Measurements from ENCODE around the gene SRRT.

The SRRT gene

GRCh38 chr7:100856871-100857282 is 18.0 kb upstream of the SRRT start:
- no peak for DNase-seq

- no peak for DNase-seq
Observed at GRCh38 chr7:100859856-100860255, 15.0 kb upstream of the SRRT start.

DNA sequence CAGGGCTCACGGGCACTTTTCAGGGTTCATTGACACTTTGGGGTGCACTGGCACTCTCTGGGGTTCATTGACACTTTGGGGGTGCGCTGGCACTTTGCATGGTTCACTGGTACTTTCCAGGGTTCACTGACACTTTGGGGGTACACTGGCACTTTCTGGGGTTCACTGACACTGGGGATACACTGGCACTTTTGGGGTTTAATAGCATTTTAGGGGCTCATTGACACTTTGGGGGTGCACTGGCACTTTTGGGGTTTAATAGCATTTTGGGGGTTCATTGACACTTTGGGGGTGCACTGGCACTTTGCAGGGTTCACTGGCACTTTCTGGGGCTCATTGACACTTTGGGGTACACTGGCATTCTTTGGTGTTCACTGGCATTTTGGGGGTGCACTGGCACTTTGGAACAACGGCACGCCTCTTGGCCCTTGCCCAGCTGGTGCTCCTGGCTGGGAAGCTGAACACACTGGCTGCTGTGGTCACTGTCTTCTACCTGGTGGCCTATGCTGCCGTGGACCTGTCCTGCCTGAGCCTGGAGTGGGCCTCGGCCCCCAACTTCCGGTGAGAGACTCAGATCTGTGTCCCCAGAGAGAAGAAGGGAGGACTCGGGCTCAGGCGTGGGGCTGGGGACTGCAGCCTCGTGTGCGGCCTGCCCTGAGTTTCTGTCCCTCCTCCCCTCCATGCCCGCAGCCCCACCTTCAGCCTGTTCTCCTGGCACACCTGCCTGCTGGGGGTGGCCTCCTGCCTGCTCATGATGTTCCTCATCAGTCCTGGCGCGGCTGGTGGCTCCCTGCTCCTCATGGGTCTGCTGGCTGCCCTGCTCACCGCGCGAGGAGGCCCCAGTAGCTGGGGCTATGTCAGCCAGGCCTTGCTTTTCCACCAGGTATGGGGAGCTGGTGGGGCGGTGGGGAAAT is 13.9 kb upstream of the SRRT start:
- no peak for DNase-seq

DNA sequence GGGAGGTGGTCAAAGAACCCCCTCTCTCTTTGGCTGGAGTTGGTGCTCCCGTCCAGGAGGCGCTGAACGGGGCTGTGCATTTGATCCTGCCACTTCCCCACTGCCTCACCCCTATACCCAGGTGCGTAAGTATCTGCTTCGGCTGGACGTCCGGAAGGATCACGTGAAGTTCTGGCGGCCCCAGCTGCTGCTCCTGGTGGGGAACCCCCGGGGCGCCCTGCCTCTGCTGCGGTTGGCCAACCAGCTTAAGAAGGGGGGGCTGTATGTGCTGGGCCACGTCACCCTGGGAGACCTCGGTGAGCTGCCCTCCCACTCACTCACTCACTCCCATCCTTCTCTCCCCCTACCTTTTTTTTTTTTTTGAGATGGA is 13.3 kb upstream of the SRRT start:
- no peak for DNase-seq

- peak; percentile 94 for DNase-seq
Observed at GRCh38 chr7:100863406-100863950, 11.4 kb upstream of the SRRT start.

- DNase-seq = no peak
Observed at GRCh38 chr7:100864263-100864845, 10.5 kb upstream of the SRRT start.

DNA sequence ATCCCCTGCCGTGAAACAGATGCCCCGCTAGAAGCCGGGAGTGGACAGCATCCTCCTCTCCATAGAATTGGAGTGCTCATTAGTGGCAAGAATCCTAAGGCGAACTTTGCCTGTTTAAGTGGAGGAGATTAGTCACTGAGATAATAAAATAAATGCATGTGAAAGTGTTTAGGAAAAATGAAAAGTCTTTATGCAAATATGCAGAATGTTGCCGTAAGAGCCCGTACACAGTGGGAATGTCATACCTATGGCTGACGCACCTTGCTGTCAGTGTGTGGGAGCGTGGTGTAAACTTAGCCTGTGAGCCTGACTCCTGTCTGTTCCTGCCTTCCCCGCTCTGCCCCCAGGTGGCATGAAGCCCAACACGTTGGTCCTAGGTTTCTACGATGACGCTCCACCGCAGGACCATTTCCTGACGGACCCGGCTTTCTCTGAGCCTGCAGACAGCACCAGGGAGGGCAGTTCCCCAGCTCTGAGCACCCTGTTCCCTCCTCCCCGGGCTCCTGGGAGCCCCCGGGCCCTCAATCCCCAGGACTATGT is 9.5 kb upstream of the SRRT start:
- peak; percentile 20 for DNase-seq

DNA sequence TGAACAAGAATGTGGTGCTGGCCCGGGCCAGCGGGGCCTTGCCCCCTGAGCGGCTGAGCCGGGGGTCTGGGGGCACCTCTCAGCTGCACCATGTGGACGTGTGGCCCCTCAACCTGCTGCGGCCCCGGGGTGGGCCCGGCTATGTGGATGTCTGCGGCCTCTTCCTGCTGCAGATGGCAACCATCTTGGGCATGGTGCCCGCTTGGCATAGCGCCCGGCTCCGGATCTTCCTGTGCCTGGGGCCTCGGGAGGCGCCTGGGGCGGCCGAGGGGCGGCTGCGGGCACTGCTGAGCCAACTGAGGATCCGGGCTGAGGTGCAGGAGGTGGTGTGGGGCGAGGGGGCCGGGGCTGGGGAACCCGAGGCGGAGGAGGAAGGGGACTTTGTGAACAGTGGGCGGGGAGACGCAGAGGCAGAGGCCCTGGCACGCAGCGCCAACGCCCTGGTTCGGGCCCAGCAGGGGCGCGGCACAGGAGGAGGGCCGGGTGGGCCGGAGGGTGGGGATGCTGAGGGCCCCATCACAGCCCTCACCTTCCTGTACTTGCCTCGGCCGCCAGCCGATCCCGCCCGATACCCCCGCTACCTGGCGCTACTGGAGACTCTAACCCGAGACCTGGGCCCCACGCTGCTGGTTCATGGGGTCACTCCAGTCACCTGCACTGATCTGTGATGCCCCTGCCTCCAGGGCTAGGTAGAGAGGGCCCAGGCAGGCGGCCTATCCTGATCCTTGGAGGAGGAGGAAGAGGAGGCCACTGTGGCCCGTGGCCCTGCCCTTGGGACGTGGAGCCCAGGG is 8.8 kb upstream of the SRRT start:
- DNase-seq = peak; percentile 56

DNA sequence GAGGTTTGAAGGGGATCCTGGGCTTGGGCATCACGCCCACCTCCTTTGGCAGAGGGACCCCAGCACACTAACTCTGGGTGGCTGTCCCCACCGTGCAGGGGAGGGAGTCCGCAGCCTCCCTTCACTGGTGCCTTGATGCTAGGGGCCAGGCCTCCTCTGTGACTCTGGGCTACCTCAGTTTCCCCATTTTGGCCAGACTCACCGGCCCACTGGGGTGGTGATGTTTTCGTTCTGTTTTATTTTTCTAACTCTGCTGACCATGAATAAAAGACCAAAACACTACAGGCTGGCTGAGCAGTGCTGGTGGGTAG is 8.2 kb upstream of the SRRT start:
- DNase-seq = no peak

GRCh38 chr7:100867040-100867775 is 7.7 kb upstream of the SRRT start, which contains the start of gene TRIP6:
Gene TRIP6 (plus strand): TSS chr7:100867387. CDS start chr7:100867498, 111 bp downstream.
- no peak for DNase-seq

DNA sequence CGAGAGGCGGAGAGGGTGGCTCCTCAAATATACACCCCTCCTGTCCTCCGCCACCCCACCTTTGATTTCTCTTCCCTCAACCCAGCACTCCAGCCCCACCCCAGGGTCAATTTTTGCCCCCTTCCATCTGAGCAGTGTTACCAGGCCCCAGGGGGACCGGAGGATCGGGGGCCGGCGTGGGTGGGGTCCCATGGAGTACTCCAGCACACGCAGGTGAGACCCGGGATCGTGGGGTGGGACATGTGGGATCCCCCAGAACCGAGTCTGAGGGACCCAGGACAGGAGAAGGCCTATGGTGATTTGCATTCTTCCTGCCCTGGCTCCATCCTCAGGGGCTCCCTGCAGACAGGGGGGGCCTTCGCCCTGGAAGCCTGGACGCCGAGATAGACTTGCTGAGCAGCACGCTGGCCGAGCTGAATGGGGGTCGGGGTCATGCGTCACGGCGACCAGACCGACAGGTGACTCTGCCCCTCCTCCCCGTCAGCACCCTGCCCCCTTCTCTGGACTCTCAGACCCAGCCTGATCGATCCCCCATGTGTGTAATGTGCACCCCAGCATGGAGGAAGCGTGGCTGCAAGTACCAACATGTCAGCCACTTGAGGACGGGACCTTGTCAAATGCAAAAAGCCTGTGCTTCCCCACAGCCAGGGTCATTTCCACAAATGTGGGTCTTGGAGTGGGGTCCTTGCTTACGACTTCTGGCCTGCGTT is 7.0 kb upstream of the SRRT start:
- no peak for DNase-seq

GRCh38 chr7:100873599-100874299 is 1.2 kb upstream of the SRRT start:
- no peak for DNase-seq

- no peak for DNase-seq
Observed at GRCh38 chr7:100874300-100874576, 665 bp upstream of the SRRT start.

DNA sequence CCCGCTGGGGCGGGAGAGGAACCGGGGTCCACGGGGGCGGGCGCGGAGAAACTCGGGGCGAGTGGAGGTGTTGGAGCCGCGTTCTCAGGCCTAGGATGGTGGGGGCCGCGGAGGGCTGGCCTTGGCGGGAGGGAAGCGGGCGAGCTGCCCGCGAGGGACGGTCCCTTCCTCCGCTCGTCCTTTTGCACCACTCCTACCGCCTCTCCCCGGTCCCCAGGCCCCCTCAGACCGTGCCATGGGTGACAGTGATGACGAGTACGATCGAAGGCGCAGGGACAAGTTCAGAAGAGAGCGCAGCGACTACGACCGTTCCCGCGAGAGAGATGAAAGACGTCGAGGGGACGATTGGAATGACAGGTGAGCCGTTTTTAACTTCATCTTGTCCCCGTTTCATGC is 451 bp downstream of the SRRT start:
- no peak for DNase-seq

DNA sequence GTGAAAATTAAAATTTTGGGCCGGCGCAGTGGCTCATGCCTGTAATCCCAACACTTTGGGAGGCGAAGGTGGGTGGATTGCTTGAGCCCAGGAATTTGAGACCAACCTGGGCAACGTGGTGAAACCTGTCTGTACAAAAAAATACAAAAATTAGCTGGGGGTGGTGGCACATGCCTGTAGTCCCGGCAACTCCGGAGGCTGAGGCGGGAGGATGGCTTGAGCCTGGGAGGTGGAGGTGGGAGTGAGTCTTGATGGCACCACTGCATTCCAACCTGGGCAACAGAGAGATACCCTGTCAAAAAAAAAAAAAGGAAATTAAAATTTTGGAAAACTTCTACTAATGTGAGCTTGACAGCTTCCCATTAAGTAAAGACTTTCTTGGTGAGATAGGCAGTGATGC is 3.1 kb downstream of the SRRT start:
- no peak for DNase-seq

GRCh38 chr7:100878685-100879084 is 3.8 kb downstream of the SRRT start:
- DNase-seq = no peak

DNA sequence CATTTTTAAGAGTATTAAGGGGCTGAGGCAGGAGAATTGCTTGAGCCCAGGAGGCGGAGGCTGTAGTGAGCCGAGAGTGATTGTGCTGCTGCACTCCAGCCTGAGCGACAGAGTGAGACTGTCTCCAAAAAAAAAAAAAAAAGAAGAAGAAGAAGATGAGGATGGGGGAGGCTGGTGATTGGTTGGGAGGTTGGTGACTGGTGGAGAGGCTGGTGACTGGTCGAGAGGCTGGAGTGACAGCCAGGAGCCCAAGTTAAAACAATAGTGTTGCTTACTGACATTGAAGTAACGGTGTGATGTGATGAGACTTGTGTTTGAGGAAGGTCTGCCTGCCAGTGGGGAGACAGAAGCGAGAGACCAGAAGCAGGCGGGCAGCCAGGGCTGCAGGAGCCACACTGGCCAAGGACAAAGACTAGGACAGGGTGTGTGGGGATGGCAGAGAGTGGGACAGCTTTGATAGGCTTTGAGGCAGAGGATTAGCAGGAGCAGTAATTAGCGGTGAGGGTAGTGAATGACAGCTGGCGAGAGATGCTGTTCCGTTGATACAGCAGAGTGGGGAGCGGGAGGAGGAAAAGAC is 4.9 kb downstream of the SRRT start:
- no peak for DNase-seq

- DNase-seq = no peak
Observed at GRCh38 chr7:100880645-100881044, 5.7 kb downstream of the SRRT start.

- DNase-seq = no peak
Observed at GRCh38 chr7:100881136-100881535, 6.2 kb downstream of the SRRT start.

DNA sequence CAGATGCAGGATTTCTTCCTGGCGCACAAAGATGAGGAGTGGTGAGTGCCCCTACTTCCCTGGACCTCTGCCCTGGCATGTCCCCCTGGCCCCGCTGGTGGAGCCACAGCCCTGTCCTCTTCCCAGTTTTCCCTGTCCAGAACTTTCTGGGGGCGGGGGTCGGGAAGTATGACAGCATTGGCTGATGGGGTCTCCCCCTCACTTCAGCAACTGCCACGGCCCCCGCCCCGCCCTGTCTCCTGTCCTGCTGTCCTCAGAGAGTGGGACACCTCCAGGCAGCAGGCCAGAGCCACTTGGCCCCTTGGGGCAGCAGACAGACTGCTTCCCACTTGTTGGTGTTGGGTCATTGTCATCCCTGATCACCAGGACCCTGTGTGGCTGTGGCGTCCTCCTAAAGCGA is 7.3 kb downstream of the SRRT start:
- no peak for DNase-seq
